Osteocyte (in vitro differentiated cells): Measurements from ENCODE around the gene DPY19L1. TPM values are rescaled to one million over a fixed set of nuclear protein-coding genes. Genes with fewer than 3 reads are reported as not detected.

Experiments used
- microRNA-seq: library from miRNA; unstranded; fragments of <30 nt; microRNA quantifications from one replicate; pipeline ENCODE4 v1.1.0, GENCODE V29; 2020; ENCODE audit not compliant: unreplicated experiment
- total RNA-seq: library from RNA; stranded (reverse); gene quantifications from 2 replicates; pipeline ENCODE4 v1.2.1, GENCODE V29; 2021

Gene DPY19L1
- total RNA-seq, 1 donor from 2014 or later, result 39.3 TPM

Small RNA genes within 50 kb of the gene (microRNA-seq; reads per million reads assigned to microRNA genes)
- not detected for gene MIR548N

Other genes with a start within 250 kb of the DPY19L1 start
- gene TBX20, start 216.6 kb upstream of the DPY19L1 start, total RNA-seq, result not detected in 2 replicates